Measurements from ENCODE around the gene ANKRD55.
"Not testable (repeated sequence)": the region's sequence is repeated elsewhere in the genome, so short reads cannot be mapped to it uniquely, and the experiment has no call there.

The ANKRD55 gene

DNA sequence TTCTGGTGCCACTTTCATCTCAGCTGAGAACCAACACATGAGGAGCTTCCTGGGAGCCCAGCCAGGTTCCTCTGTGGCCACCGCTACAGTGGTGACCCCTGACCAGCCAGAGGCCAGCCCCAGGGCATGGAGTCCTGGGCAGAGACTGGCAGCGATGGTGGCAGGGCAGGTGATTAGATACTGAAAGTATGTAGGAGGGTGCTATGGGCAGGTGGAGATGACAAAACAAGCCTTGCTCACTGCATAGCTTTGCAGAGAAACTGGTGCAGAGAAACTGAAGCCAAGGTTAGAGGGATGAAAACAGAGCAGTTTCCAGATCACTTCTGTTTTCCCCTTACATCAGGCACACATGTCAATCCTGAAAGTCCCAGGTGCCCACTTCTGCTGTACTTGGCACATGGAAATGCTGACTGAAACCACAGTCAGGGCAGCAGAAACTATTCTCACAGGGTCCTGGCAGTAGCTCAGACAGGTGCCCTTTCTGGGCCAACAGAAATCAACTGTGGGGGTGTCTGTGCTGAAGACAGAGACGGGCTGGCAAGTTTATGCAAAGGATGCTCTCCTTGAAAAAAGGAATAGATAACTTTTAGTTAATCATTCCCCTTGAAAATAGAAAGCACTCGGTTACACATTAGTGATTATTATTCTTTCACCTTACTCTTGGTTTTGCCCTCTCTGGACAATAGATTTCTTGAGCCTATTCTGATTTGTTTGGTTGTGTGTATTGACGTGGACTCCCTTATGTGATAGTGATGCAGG lies 90.3 kb downstream of the ANKRD55 start:
- peak; percentile 53 for DNase-seq

- no peak for DNase-seq
These were observed 90.9 kb downstream of the ANKRD55 start for GRCh38 chr5:56142233-56142613.

GRCh38 chr5:56140073-56140472 lies 93.1 kb downstream of the ANKRD55 start:
- DNase-seq, result no peak

- DNase-seq, result no peak
These were observed 102.5 kb downstream of the ANKRD55 start for GRCh38 chr5:56130664-56131063.

DNA sequence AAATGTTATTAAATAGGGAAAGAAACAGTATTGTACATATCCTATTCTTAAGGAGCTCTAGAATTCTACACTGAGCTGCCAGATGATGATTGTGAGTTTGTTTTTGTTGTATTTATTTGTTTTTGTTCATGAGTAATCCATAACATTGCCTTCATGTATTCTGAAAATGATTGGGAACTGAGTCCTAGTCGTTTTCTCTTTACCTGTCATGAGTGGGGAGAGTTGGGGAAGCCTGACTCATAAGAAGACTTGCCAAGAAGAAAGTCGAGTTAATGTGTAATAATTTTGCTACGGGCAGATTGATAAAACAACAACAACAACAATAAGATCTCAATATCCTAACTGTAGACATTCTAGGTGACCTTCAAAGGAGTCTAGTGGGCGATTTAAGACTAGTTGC lies 103.8 kb downstream of the ANKRD55 start:
- DNase-seq, result no peak

- DNase-seq, result no peak
These were observed 105.0 kb downstream of the ANKRD55 start for GRCh38 chr5:56128113-56128512.

DNA sequence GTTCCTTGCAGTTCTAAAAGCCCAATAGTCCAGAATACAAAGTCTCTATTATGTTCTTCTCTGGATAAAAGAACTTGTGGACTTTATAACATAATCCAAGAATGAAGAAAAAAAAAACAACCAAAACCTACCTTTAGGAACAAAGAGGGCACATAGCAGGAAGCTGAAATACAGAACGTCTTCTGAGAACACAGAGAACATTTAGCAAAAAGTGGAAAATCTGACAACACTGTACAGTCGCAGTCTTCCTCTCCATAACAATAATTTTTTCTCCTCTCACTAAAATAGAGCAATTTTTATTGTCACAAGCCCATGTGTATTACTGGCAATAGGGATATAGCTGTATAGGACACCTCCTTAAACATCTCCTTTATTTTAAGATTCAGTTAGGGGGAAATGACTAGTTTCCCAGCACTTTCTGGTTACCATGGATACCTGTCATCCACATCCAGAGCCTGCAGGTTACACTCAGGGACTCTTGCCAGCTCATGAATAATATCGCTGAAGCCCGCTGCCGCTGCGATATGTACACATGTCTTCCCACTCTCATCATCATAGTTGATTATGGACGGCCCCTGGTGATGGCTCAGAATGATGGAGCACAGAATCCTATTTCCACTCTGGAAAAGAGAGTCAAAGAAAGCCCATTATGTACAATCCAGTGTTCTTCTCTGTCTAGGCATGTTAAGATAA lies 106.5 kb downstream of the ANKRD55 start:
- no peak for DNase-seq

- DNase-seq, result peak; percentile 100
These were observed 109.4 kb downstream of the ANKRD55 start for GRCh38 chr5:56123531-56124243.

DNA sequence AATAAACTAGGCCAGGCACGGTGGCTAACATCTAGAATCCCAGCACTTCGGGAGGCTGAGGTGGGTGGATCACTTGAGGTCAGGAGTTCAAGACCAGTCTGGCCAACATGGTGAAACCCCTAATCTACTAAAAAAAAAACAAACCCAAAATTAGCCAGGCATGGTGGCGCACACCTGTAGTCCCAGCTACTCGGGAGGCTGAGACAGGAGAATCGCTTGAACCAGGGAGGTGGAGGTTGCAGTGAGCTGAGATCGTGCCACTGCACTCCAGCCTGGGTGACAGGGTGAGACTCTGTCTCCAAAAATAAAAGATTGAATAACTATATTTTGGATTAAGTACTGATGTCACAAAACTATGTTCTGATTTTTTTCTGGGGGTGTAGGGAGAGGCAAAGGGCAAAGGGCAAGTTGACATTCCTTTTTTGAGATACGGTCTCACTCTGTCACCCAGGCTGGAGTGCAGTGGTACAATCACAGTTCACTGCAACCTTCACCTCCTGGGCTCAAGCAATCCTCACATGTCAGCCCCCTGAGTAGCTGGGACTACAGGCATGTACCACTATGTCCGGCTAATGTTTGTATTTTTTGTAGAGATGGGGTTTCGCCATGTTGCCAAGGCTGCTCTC lies 110.7 kb downstream of the ANKRD55 start:
- not testable (repeated sequence) for DNase-seq

GRCh38 chr5:56119050-56119449 lies 114.1 kb downstream of the ANKRD55 start:
- no peak for DNase-seq

DNA sequence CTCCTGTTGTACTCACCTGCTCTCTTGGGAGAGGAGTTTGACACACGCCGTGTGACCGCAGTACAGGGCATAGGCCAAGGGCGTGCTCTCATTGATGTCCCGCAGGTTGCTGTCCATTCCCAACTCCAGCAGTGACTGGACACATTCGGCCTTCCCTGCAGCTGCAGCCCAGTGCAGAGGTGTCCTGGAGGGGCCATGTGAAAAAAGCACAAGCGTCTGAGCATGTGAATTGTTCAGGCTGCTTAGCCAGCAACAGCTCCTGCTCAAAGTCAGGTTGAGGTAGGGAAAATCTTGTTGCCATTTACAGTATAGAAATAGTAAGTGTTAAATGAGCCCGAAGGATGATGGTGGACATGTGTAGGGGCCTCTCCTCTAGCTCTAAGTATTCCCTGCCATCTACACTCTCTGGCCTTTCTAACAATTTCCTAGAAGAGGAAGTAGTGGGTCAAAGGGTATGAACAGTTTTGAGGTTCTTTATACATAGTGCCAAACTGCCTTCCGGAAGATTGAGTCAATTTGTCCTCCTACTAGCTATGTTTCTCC lies 116.5 kb downstream of the ANKRD55 start:
- DNase-seq, result no peak

- DNase-seq, result no peak
These were observed 117.5 kb downstream of the ANKRD55 start for GRCh38 chr5:56115589-56115988.

GRCh38 chr5:56112526-56113121 lies 120.5 kb downstream of the ANKRD55 start:
- peak; percentile 98 for DNase-seq

DNA sequence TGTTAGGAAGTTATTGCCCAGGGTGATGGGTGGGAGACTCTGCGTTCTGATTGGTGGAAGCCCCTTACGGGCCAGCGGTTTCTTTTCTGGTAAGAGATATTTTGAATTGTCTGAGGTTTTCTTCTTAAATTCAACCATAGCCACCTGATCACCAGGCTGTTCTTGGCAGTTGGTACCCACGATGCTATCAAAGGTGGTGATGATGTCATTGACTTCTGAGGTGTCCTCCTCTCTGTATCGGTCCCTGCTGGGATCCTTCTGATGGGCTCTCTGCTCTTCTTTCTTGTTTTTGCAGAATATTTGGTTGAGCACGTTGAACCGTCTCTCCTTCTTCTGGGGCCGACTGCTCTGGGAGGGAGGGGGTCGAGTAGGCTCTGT lies 121.7 kb downstream of the ANKRD55 start:
- DNase-seq, result no peak

GRCh38 chr5:56110646-56111403 lies 122.3 kb downstream of the ANKRD55 start:
- peak; percentile 46 for DNase-seq

DNA sequence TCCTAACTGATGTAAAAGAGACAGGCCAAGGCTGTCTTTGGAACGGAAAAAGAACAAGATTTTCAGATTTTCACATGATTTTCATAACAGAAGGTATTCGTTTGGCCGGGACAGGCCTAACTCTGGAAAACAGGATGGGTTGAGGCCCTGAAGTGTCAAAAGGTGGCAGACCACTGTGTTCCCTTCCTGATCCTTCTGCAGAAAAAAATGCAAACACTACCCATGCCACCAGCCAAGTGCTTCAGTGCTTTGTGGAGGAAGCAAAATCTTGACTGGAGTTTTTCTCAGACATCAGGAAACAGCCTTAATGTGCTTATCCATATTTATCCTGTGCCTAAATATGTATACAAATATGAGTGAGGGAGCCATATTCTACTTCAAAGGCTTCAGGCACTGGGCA lies 124.9 kb downstream of the ANKRD55 start:
- DNase-seq, result no peak

DNA sequence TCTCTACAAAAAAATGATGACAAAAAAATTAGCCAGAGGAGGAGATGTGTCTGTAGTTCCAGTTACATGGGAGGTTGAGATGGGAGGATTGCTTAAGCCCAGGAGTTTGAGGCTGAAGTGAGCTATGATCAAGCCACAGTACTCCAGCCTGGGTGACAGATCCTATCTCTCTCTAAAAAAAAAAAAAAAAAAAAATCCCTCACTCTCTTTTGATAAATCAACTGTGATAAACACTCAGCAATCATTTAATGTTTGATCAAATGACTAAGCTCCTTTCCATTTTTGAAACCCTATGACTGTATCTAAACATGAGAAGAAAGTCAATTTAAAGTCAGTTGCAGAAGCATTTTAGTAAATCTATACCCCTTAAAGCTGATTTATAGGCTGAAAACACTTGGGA lies 126.3 kb downstream of the ANKRD55 start:
- no peak for DNase-seq

GRCh38 chr5:56105511-56106291 lies 127.4 kb downstream of the ANKRD55 start:
- no peak for DNase-seq

DNA sequence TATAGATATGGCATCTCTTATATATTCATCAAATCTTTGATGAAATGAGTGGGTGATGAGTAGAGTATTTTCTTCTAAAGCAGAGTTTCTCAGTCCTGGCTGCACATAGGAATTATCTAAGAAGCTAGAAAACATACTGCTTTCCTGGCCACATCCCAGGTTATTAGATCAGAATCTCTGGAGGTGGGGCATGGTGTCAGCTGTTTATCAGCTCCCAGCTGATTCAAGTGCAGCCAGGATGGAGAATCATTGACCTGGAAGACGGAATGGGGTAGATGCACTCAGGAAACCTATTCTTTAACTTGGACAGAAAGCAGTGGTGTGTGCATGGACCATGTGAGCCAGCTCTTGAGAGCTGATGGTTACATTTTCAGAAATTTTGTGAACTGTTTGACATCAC lies 130.2 kb downstream of the ANKRD55 start:
- DNase-seq, result no peak

GRCh38 chr5:56102207-56102606 lies 130.9 kb downstream of the ANKRD55 start:
- DNase-seq, result not testable (repeated sequence)

DNA sequence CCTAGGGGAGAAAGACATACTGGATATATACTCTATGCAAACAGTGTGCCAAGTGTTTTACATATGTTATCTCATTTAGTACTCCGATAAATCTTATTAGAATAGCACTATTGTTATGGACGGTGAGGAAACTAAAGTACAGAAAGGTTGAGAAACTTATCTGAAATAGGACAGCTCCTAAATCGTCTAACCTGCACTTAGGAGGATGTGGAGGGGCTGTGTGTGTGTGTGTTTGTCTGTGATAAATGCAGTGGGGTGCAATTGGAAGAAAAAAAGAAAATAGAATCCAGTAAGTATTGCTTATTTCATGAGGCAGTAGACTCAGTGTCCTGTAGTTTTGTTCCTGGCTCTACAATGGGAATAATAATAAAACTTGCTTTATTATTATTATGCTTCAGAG lies 131.9 kb downstream of the ANKRD55 start:
- no peak for DNase-seq

All from NCI-H226 (cell line).